Measurements from ENCODE around the gene CARD11. TPM values are rescaled to one million over a fixed set of nuclear protein-coding genes. Genes with fewer than 3 reads are reported as not detected.

The CARD11 gene
- polyA plus RNA-seq, 2 donors, result 0.66 to 1.3 TPM

GRCh38 chr7:2861509-2861908 lies 182.2 kb downstream of the CARD11 start:
- no peaks in the 10 kb centered on the region for H3K27me3 ChIP-seq (ENCODE audit: control insufficient read depth in 1 of 2, insufficient read depth in 2 of 2, low read length in 2 of 2)
- H3K4me1 ChIP-seq (ENCODE audit: control insufficient read depth in 2 of 2, insufficient read depth in 2 of 2, low read length in 1 of 2), result peaks cover 0 to 4% of the 10 kb centered on the region in 2 donors
- 90 to 96% methylated on average over 4 of the region's 4 CpGs for WGBS, 2 donors
- no peaks in the 10 kb centered on the region for H3K9me3 ChIP-seq (ENCODE audit: control insufficient read depth in 2 of 2, insufficient read depth in 1 of 2, low read depth in 1 of 2, low read length in 1 of 2)
- no peak overlapping the region for H3K27ac ChIP-seq (ENCODE audit: low read depth in 2 of 2, low read length in 1 of 2)
- no peak overlapping the region for H3K4me3 ChIP-seq (ENCODE audit: low read depth in 1 of 2, low read length in 2 of 2)
- H3K36me3 ChIP-seq (ENCODE audit: control insufficient read depth in 2 of 2, insufficient read depth in 2 of 2, low read length in 1 of 2), result no peaks in the 10 kb centered on the region

- Histone ChIP-seq H3K27me3 (ENCODE audit: control insufficient read depth in 1 of 2, insufficient read depth in 2 of 2, low read length in 2 of 2) (no peaks in the 10 kb centered on the region), H3K36me3 (ENCODE audit: control insufficient read depth in 2 of 2, insufficient read depth in 2 of 2, low read length in 1 of 2) (no peaks in the 10 kb centered on the region), H3K4me1 (ENCODE audit: control insufficient read depth in 2 of 2, insufficient read depth in 2 of 2, low read length in 1 of 2) (peaks cover 0 to 4% of the 10 kb centered on the region in 2 donors), H3K27ac (ENCODE audit: low read depth in 2 of 2, low read length in 1 of 2) (no peak overlapping the region), H3K9me3 (ENCODE audit: control insufficient read depth in 2 of 2, insufficient read depth in 1 of 2, low read depth in 1 of 2, low read length in 1 of 2) (no peaks in the 10 kb centered on the region), H3K4me3 (ENCODE audit: low read depth in 1 of 2, low read length in 2 of 2) (no peak overlapping the region)
- 41 to 51% methylated on average over 14 of the region's 14 CpGs for WGBS, 2 donors
Measured at GRCh38 chr7:2860627-2861133, 183.0 kb downstream of the CARD11 start.

GRCh38 chr7:2859952-2860351 lies 183.7 kb downstream of the CARD11 start:
- H3K4me1 ChIP-seq (ENCODE audit: control insufficient read depth in 2 of 2, insufficient read depth in 2 of 2, low read length in 1 of 2), result peaks cover 0 to 4% of the 10 kb centered on the region in 2 donors
- no peak overlapping the region for H3K4me3 ChIP-seq (ENCODE audit: low read depth in 1 of 2, low read length in 2 of 2)
- no peak overlapping the region for H3K27ac ChIP-seq (ENCODE audit: low read depth in 2 of 2, low read length in 1 of 2)
- no peaks in the 10 kb centered on the region for H3K27me3 ChIP-seq (ENCODE audit: control insufficient read depth in 1 of 2, insufficient read depth in 2 of 2, low read length in 2 of 2)
- H3K36me3 ChIP-seq (ENCODE audit: control insufficient read depth in 2 of 2, insufficient read depth in 2 of 2, low read length in 1 of 2), result no peaks in the 10 kb centered on the region
- H3K9me3 ChIP-seq (ENCODE audit: control insufficient read depth in 2 of 2, insufficient read depth in 1 of 2, low read depth in 1 of 2, low read length in 1 of 2), result no peaks in the 10 kb centered on the region
- 82 to 86% methylated on average over 6 of the region's 6 CpGs for WGBS, 2 donors

- Histone ChIP-seq H3K9me3 (ENCODE audit: control insufficient read depth in 2 of 2, insufficient read depth in 1 of 2, low read depth in 1 of 2, low read length in 1 of 2) (no peaks in the 10 kb centered on the region), H3K27me3 (ENCODE audit: control insufficient read depth in 1 of 2, insufficient read depth in 2 of 2, low read length in 2 of 2) (no peaks in the 10 kb centered on the region), H3K4me1 (ENCODE audit: control insufficient read depth in 2 of 2, insufficient read depth in 2 of 2, low read length in 1 of 2) (peaks cover 0 to 4% of the 10 kb centered on the region in 2 donors), H3K4me3 (ENCODE audit: low read depth in 1 of 2, low read length in 2 of 2) (no peak overlapping the region), H3K27ac (ENCODE audit: low read depth in 2 of 2, low read length in 1 of 2) (no peak overlapping the region), H3K36me3 (ENCODE audit: control insufficient read depth in 2 of 2, insufficient read depth in 2 of 2, low read length in 1 of 2) (no peaks in the 10 kb centered on the region)
- WGBS, 2 donors, result 92 to 95% methylated on average over 5 of the region's 5 CpGs
Measured at GRCh38 chr7:2858621-2859020, 185.0 kb downstream of the CARD11 start.

GRCh38 chr7:2856388-2857169 lies 187.1 kb downstream of the CARD11 start:
- Histone ChIP-seq H3K36me3 (ENCODE audit: control insufficient read depth in 2 of 2, insufficient read depth in 2 of 2, low read length in 1 of 2) (no peaks in the 10 kb centered on the region), H3K9me3 (ENCODE audit: control insufficient read depth in 2 of 2, insufficient read depth in 1 of 2, low read depth in 1 of 2, low read length in 1 of 2) (no peaks in the 10 kb centered on the region), H3K4me3 (ENCODE audit: low read depth in 1 of 2, low read length in 2 of 2) (no peak overlapping the region), H3K27me3 (ENCODE audit: control insufficient read depth in 1 of 2, insufficient read depth in 2 of 2, low read length in 2 of 2) (no peaks in the 10 kb centered on the region), H3K4me1 (ENCODE audit: control insufficient read depth in 2 of 2, insufficient read depth in 2 of 2, low read length in 1 of 2) (no peaks in the 10 kb centered on the region), H3K27ac (ENCODE audit: low read depth in 2 of 2, low read length in 1 of 2) (no peak overlapping the region)
- 69 to 86% methylated on average over 5 of the region's 5 CpGs for WGBS, 2 donors

Other genes starting within 250 kb of the CARD11 start
- gene GNA12, start 199.6 kb downstream of the CARD11 start, polyA plus RNA-seq, result 1 to 10 TPM; 2.1 to 5.2 TPM